ENCODE measurements around the gene AGAP3.

AGAP3 gene

GRCh38 chr7:151110236-151110940 lies 24.1 kb downstream of the AGAP3 start:
- DNase-seq, result no peak

GRCh38 chr7:151110941-151111645 lies 24.8 kb downstream of the AGAP3 start:
- DNase-seq, result peak; percentile 74

GRCh38 chr7:151113344-151114150 lies 27.3 kb downstream of the AGAP3 start:
- no peak for DNase-seq

- DNase-seq, result no peak
Measured at GRCh38 chr7:151114151-151115090, 28.1 kb downstream of the AGAP3 start.

GRCh38 chr7:151115121-151115835 lies 29.0 kb downstream of the AGAP3 start:
- DNase-seq, result peak; percentile 4

GRCh38 chr7:151115836-151116418 lies 29.7 kb downstream of the AGAP3 start:
- DNase-seq, result no peak

GRCh38 chr7:151116603-151117440 lies 30.5 kb downstream of the AGAP3 start:
- DNase-seq, result no peak

- DNase-seq, result peak; percentile 17
Measured at GRCh38 chr7:151117565-151117964, 31.3 kb downstream of the AGAP3 start.

- DNase-seq, result no peak
Measured at GRCh38 chr7:151118108-151119054, 32.1 kb downstream of the AGAP3 start.

- DNase-seq, result no peak
Measured at GRCh38 chr7:151119055-151119415, 32.8 kb downstream of the AGAP3 start.

- DNase-seq, result no peak
Measured at GRCh38 chr7:151119902-151120301, 33.6 kb downstream of the AGAP3 start.

GRCh38 chr7:151120896-151121295 lies 34.6 kb downstream of the AGAP3 start:
- DNase-seq, result no peak

GRCh38 chr7:151121380-151122170 lies 35.3 kb downstream of the AGAP3 start:
- DNase-seq, result no peak

- DNase-seq, result no peak
Measured at GRCh38 chr7:151122276-151122675, 36.0 kb downstream of the AGAP3 start.

GRCh38 chr7:151122796-151123157 lies 36.5 kb downstream of the AGAP3 start:
- no peak for DNase-seq

- DNase-seq, result no peak
Measured at GRCh38 chr7:151123158-151123821, 37.0 kb downstream of the AGAP3 start.

- DNase-seq, result peak; percentile 83
Measured at GRCh38 chr7:151123822-151124464, 37.7 kb downstream of the AGAP3 start.

All from activated CD4-positive, alpha-beta T cell treated with anti-CD3 and anti-CD28 coated beads, Interleukin-2, amount 50 U/mL, for 16 hours (primary cell).